Gastrocnemius medialis (tissue), 4 donors: ENCODE measurements around the gene ARNT2.

Experiments used
- POLR2A ChIP-seq, 2 donors: fragments of 450-650 bp; IDR thresholded peaks; one replicate each; pipeline ENCODE4 v1.6.1; 2017; ENCODE audit warnings: antibody characterized with exemption in 2 of 2, mild to moderate bottlenecking in 2 of 2, moderate library complexity in 2 of 2
- TF ChIP-seq, protein P1 (sequence below), 5 experiments: fragments of 450-650 bp in 3 of 5; fragments of 200-600 bp in 2 of 5; sonication (generic) in 2 of 5; IDR thresholded peaks in 4 of 5; conservative IDR thresholded peaks in 1 of 5; 1 replicate in 4 of 5; 2 replicates in 1 of 5; pipeline ENCODE4 v1.5.1; 2016 to 2019; ENCODE audit warnings: antibody characterized with exemption in 5 of 5, mild to moderate bottlenecking in 3 of 5, moderate library complexity in 3 of 5

DNA sequence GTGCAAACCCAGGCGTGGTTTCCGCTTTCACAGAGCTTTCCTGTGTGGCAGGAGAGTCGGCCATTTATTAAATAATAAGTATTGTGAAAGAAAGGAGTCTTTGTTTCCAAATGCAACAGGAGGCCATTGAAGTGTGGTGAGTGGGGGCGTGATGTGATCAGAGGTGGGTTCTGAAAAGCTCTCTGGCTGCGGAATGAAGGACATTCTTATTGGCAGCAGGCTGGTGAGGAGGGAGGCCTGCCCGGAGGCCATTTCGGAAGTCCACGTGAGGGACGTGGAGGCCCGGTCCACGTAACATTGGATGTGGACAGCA, 11.1 kb downstream of the ARNT2 start:
- TF ChIP-seq, protein P1, sequence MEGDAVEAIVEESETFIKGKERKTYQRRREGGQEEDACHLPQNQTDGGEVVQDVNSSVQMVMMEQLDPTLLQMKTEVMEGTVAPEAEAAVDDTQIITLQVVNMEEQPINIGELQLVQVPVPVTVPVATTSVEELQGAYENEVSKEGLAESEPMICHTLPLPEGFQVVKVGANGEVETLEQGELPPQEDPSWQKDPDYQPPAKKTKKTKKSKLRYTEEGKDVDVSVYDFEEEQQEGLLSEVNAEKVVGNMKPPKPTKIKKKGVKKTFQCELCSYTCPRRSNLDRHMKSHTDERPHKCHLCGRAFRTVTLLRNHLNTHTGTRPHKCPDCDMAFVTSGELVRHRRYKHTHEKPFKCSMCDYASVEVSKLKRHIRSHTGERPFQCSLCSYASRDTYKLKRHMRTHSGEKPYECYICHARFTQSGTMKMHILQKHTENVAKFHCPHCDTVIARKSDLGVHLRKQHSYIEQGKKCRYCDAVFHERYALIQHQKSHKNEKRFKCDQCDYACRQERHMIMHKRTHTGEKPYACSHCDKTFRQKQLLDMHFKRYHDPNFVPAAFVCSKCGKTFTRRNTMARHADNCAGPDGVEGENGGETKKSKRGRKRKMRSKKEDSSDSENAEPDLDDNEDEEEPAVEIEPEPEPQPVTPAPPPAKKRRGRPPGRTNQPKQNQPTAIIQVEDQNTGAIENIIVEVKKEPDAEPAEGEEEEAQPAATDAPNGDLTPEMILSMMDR (IDR thresholded peaks at IDR 0.05 in 4 of 5, conservative IDR thresholded peaks at IDR 0.05 in 1 of 5), result no peak
- TF ChIP-seq POLR2A (IDR thresholded peaks at IDR 0.05), result no peak
